Measurements from ENCODE around the gene PIK3C2B.

The PIK3C2B gene

DNA sequence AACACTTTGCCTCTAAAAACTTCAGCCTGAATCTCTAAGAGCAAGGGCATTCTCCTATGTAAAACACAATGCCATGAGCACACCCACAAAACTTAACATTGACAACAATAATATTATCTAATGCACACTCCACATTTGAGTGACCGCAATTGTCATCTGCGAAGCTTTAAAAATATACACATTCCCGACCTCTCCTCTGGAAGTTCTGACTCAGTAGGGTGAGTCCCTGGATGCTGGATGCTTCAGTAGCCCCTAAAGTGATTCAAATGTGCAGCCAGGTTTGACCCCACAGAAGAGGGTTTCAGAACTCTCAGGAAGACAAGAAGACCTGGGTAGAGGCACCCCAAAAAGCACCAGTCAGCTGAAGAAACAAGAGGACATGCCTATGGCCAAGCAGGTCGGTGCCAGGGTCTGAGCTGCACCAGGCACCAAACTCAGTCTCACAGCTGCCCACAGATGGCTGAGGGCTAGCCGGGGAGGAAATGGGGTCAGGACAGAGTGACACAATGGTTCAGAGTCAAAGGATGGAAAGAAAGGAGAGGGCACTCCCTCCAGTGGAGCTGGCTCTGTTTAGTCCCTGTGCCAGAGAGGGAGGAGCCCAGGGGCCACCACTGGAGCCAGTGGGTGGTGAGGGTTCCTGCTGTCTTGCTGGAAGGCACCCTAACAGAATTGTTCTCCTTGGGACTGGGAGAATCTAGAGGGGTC is 17.4 kb downstream of the PIK3C2B start:
- DNase-seq: no peak

- no peak for DNase-seq
These were observed 18.0 kb downstream of the PIK3C2B start for GRCh38 chr1:204476563-204476962.

DNA sequence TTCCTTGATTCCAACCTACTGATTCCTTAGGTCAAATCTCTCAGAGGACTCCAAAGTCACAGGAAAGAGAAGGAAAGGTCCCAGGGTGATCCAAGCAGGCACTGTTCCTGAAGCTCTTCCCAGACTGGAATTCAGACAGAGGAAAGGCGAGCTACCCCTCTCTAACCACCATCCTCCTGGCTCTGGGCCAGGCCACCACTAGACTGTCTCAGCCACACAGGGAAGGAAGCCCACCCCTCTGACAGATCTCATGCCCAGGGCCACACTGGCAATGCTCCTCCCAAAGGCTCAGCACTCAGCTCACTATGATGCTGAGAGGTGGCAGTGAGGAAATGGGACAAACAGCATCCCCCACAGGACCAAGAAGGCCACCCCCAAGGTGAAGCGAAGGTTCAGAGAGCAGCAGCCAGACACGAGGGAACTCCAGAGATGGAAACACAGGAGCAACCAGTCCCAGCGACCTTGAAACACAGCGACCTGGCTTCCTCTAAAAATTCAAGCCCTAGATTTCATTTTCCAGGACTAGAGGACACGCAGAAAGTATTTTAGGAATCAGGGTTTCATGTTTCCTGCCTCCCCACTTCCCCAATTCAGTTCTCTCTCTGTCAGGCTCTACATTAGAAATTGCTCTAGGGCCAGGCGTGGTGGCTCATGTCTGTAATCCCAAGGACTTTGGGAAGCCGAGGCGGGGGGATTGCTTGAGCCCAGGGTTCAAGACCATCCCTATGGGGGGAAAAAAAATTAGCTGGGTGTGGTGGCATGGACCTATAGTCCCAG is 18.8 kb downstream of the PIK3C2B start:
- DNase-seq: no peak

- DNase-seq: no peak
These were observed 21.1 kb downstream of the PIK3C2B start for GRCh38 chr1:204473400-204473965.

GRCh38 chr1:204472660-204473059 is 21.9 kb downstream of the PIK3C2B start:
- no peak for DNase-seq

DNA sequence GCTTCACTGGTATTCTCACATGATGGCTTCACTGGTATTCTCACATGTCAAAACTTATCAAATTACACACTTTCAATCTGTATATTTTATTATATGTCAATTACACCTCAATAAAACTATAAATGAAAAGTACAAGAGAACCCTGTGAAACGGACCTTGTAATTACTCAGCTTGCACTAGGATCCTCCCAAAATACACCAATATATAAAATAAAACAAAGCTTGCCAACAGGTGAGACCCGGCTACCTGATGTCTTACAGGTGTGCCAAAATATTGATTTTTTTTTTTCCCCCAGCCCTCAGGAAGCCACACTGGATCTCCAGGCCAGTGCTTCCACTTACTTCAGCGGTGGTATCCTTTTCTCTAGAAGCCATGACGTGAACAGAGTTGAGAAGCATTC is 22.9 kb downstream of the PIK3C2B start:
- DNase-seq: no peak

- DNase-seq: no peak
These were observed 25.3 kb downstream of the PIK3C2B start for GRCh38 chr1:204469304-204469703.

DNA sequence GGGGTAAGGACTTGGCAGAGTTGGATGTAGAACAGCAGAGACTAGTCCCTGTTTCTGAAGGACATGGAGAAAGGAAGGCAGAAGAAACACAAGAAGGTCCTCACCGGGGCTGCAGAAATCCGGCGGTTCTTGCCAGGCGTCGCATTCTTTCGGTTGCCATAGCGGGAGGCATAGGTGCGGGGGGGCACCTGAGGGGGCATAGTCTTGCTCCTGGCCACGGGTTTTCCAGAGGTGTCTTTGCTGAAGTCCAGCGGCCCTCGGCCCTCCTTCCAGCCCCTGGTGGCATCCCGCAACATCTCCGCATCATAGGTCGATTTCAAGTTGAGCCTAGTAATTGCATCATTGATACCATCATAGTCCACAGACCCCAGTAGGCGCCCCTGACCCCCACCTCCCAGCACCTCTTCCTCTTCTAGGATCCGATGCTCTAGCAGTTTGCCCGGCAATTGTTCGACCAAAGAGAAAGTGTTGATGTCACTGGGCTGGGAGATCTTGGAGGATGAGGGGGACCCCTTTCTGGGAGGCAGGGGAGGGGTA is 25.8 kb downstream of the PIK3C2B start:
- DNase-seq: no peak

GRCh38 chr1:204468206-204468605 is 26.4 kb downstream of the PIK3C2B start:
- no peak for DNase-seq

GRCh38 chr1:204466416-204467405 is 27.9 kb downstream of the PIK3C2B start:
- no peak for DNase-seq

- no peak for DNase-seq
These were observed 28.8 kb downstream of the PIK3C2B start for GRCh38 chr1:204465546-204466415.

- no peak for DNase-seq
These were observed 29.9 kb downstream of the PIK3C2B start for GRCh38 chr1:204464701-204465100.

DNA sequence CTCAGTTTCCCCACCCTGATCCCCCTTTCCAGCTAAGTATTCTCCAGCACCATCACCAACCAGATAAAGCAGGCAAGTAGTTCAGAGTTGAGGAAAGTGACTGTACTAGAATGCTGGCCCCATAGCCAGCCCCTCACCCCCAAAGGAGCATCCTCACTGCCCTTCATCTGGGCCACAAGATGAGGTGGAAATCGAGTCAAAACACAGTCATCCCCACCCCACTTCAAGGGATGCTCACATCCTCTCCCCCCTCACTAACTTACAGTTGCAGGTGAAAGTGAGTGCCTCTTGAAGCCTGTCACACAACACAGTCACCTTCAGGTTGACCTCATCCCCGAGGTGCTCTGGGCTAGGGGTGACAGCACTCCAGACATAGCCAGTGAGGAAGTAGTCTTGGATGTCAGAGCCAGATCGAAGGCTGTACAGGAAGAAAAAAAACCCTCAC is 30.4 kb downstream of the PIK3C2B start:
- DNase-seq: no peak

DNA sequence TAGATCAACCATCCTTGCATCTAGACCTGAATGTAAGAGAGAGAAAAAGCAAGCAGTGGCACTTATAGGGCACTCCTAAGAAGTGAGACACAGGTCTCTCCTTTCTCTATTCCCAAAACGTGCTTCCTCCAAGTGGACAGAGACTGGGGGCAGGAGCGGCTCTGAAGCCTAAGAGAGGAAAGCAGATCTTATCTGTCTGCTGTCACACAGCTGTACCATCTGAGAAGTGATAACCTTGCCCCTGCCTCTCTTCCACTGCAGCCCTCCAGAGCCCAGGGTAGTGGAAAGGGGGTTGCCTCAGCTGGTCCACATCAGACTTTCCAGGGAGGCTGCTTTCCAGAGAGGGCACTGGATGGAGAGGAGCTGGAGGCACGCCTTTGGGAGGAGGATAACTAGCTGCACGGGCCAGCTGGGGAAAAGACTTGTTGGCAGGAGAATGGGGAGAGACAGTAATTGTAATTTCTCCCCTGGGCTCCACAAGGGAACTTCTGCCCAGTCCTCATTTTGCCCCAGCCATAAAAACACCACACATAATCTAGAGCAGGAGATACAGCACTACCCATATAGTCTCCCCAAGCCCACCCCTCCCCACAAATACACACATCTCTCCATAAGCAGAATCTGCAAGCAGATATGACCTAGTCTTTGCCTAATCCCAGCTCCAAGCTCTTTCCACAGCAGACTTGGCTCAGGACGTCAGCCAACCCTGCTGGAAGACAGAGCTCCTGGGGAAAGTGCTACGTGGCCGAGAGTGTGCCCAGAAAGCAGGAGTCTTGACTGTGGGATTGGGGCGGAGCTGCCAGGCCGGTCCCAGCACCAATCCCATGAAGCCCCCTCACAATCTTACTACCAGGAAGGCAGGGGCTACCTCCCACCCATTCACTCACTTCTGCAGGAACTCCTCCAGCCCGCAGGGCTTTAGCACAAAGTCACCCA is 31.2 kb downstream of the PIK3C2B start:
- DNase-seq: no peak

DNA sequence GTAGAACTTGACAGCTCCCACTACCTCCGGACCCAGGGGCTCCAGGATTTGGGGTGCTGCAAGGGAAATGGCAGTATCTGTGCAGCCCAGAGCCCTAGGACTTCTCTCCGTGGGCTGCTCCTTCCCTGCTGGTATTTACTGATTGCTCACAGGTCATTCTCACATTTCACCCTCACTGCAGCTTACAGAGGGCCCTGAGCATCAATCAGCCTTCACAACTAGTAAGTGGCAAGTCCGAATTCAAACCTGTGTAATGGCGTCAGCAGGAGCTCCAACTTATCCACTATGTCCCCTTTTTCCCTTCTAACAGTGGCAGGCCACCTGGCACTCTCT is 32.4 kb downstream of the PIK3C2B start:
- no peak for DNase-seq

DNA sequence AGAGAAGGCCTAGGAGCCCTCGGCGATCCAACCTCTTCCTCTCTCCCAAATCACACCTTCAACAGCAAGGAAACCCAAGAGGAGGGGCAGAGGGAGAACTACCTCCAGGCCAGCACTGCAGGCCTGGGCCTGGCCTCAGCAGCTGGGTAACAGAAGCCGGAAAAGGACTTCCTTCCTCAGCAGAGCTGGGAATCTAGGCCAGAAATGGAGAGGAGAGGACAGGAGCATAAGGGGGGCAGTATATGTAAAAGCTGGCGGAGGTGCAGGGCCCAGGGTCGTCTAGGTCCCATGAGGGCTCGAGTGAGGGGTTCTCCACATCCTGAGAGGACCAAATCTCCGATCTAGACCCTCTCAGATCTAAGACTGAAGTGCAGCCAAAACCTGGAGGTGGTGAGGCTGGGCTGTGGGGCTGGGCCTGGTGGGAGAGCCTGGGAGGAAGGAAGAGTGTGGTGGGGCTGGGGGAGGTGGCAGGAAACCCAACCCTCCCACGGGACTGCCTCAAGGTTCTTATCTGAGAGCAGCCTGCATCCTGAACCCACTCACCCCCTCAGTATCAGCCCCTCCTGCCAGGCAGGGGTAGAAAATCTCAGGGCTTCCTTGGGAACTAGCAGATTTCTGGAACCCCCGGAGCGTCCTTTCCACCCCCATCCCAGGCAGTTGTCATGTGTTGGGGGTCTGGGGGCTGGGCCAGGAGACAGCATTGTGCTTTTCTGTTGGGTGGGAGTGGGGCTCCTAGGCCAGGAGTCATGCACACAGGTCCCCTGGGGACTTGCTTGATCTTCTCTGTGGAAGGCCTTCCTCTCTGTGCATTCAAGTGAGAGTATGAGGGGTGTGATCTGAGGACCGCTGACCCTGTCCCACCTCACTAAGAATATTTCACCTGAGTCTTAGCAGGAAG is 33.0 kb downstream of the PIK3C2B start:
- DNase-seq: no peak

DNA sequence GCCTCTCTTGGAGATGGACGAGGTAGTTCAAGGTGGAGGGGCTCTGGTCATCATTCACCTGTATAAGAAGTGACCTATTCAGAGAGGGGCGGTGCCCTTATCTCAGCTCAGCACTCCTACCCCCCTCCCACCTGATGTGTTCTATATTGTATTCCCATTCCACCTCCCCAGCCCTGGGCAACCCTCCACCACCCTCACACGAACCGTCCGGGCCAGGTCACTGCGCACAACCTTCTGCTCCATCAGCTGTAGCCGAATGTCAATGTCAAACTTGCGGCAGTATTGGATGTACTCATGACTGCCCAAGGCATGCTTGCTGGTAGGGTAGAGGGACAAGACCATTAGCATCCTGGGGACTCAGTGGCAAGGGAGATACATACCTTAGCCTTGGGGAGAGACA is 34.3 kb downstream of the PIK3C2B start:
- no peak for DNase-seq

GRCh38 chr1:204459706-204460105 is 34.9 kb downstream of the PIK3C2B start:
- DNase-seq: no peak

- no peak for DNase-seq
These were observed 36.9 kb downstream of the PIK3C2B start for GRCh38 chr1:204457666-204458065.

Measured in NCI-H2029 treated with DMSO at 0.1 percent for 48 hours (cell line).